Measurements from ENCODE around the gene FBXL5. TPM values are rescaled to one million over a fixed set of nuclear protein-coding genes. Genes with fewer than 3 reads are reported as not detected.

FBXL5 gene, protein sequence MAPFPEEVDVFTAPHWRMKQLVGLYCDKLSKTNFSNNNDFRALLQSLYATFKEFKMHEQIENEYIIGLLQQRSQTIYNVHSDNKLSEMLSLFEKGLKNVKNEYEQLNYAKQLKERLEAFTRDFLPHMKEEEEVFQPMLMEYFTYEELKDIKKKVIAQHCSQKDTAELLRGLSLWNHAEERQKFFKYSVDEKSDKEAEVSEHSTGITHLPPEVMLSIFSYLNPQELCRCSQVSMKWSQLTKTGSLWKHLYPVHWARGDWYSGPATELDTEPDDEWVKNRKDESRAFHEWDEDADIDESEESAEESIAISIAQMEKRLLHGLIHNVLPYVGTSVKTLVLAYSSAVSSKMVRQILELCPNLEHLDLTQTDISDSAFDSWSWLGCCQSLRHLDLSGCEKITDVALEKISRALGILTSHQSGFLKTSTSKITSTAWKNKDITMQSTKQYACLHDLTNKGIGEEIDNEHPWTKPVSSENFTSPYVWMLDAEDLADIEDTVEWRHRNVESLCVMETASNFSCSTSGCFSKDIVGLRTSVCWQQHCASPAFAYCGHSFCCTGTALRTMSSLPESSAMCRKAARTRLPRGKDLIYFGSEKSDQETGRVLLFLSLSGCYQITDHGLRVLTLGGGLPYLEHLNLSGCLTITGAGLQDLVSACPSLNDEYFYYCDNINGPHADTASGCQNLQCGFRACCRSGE
- polyA plus RNA-seq (2013, experiment 1 of 2; ENCODE audit: insufficient read length): 50.1 TPM
- 54.7 TPM for polyA plus RNA-seq (2013, experiment 2 of 2; ENCODE audit: insufficient read length)

- peak; percentile 92 for DNase-seq
Measured at GRCh38 chr4:15655223-15656037, at the start of gene FBXL5. Gene FBXL5 (minus strand): TSS chr4:15655357. CDS start chr4:15655287, 70 bp downstream.

GRCh38 chr4:15704129-15704528 is 49.0 kb upstream of the FBXL5 start:
- DNase-seq: no peak

- no peak for DNase-seq
Measured at GRCh38 chr4:15703439-15703838, 48.3 kb upstream of the FBXL5 start.

DNA sequence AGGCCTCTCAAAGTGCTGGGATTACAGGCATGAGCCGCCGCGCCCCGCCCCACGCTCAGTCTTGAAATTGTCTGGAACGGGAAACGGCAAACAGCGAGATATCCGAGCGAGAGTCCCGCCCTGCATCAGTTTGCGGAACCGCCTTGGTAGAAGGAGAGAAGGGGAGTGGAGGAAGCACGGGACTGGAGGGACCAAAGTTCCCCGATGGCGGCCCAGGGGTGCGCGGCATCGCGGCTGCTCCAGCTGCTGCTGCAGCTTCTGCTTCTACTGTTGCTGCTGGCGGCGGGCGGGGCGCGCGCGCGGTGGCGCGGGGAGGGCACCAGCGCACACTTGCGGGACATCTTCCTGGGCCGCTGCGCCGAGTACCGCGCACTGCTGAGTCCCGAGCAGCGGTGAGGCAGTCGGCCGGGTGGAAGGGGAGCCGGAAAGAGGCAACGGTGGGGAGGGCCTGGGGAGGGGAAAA is 47.8 kb upstream of the FBXL5 start, which contains the start of gene BST1:
Gene BST1 (plus strand): TSS at position 125 of the 463 bp plus-strand sequence. CDS start 80 bp downstream, at position 205.
- peak; percentile 67 for DNase-seq

DNA sequence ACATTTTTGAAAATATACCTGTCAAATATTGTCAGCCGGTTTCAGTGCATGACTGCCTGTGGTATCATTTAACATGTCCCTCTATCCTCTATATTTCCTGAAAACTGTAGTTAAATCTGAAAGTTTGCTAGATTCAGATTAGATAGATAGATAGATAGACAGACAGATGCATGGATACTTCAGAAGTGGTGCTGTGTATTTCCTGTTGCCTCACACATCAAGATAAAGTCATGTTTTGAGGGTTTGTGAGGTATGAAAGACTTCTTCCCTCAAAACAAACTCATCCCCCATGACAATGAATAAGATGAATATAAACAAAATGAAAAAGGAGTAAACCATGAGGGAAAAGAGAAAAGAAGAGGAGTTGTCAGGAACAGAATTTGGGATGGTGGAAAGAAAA is 41.7 kb upstream of the FBXL5 start:
- DNase-seq: no peak

- no peak for DNase-seq
Measured at GRCh38 chr4:15695729-15696128, 40.6 kb upstream of the FBXL5 start.

DNA sequence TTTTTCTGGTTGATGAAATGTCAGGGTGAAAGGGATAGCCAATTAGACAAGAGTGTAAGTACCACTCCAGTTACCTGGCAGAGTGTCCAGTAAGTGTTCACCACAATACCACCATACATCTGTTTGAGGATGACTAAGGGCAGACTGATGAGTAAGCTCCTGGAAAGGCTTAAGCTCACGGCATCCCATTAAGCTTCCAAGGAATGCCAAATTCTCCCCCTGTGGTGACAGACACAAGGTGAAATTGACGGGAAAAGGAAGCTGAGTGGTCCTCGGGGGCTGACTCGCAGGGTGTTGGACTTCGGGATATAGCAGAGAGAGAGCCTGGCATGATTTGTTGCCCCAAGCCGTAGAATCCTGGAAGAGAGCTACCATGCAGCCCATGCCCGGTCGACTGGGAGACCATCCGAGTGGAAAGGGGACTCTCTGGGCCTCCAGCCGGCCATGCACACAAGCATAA is 40.1 kb upstream of the FBXL5 start:
- DNase-seq: peak; percentile 96

- DNase-seq: no peak
Measured at GRCh38 chr4:15694431-15694830, 39.3 kb upstream of the FBXL5 start.

- DNase-seq: peak; percentile 58
Measured at GRCh38 chr4:15692602-15693001, 37.4 kb upstream of the FBXL5 start.

DNA sequence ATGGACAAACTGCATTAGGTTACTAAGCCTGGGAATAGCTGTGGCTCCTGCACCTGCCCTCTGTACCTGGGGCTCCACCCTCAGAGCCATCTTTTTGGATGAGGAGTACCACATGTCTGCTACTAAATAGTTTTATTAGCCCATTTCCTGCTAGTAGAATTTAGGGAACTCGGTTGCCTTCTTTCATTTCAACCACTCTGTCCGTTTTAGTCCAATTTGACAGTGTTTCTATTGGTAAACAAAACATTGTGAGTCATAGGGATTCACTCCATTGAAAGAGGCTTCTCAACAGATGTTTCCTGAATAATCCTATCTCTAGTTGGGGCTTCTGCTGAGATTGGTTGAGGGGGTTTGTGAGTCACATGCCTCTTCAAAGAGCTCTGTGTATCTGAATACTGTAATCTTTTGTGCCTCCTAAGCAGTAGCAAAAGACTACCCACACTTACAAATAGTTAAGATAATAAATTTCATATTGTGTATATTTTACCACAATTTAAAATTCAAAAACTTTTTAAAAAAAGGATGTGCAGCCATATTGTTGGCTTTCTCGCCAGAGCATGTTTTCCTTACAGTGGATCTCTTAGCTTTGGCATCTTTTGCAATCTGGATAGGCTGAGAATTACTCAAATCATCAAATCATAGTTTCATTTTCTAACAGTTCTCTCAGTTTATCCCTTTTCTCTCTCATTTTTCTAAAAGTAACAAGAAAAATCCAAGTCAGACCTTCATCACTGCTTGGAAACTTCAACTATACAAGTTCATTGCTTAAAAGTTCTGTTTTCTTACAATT is 36.4 kb upstream of the FBXL5 start:
- DNase-seq: peak; percentile 74

DNA sequence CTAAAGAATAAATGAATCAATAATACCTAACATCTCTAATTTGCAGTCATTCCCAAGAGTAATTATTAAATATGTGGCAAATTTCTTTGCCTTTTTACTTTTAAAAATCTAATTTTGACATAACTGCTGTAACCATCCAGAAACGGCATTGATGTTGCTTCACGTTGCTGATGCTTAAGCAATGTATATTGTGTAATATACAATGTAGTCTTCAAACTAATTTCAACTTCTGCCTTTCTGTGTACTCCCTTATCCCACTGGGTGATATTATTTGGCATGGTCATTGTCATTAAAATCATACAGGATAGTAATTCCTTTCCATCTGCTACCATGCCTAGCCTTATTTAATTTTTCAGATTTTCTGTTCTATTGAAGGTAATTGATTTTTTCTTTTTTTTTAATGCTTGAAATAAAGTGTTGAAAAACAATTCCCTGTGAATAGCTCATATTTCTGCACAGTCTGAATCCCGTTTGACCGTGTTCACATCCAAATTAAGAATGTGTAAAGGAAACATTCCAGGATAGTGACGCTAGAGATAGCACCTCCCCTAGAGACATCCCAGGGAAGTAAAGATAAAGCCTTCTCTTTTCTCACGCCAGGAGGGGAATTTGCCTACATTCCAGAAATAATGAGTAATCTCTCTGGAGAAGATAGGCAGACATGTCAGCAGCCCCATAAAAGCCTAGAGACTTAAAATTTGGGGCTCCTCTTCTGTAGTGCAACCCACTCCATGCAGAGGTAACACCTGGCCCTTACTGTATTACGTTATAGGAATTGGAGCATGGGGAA is 35.1 kb upstream of the FBXL5 start:
- DNase-seq: peak; percentile 98

- DNase-seq: no peak
Measured at GRCh38 chr4:15689540-15689939, 34.4 kb upstream of the FBXL5 start.

- peak; percentile 58 for DNase-seq
Measured at GRCh38 chr4:15688051-15688450, 32.9 kb upstream of the FBXL5 start.

GRCh38 chr4:15684498-15684897 is 29.3 kb upstream of the FBXL5 start:
- no peak for DNase-seq

GRCh38 chr4:15683143-15683495 is 28.0 kb upstream of the FBXL5 start:
- DNase-seq: peak; percentile 27

- DNase-seq: peak; percentile 26
Measured at GRCh38 chr4:15682242-15683142, 27.3 kb upstream of the FBXL5 start.

DNA sequence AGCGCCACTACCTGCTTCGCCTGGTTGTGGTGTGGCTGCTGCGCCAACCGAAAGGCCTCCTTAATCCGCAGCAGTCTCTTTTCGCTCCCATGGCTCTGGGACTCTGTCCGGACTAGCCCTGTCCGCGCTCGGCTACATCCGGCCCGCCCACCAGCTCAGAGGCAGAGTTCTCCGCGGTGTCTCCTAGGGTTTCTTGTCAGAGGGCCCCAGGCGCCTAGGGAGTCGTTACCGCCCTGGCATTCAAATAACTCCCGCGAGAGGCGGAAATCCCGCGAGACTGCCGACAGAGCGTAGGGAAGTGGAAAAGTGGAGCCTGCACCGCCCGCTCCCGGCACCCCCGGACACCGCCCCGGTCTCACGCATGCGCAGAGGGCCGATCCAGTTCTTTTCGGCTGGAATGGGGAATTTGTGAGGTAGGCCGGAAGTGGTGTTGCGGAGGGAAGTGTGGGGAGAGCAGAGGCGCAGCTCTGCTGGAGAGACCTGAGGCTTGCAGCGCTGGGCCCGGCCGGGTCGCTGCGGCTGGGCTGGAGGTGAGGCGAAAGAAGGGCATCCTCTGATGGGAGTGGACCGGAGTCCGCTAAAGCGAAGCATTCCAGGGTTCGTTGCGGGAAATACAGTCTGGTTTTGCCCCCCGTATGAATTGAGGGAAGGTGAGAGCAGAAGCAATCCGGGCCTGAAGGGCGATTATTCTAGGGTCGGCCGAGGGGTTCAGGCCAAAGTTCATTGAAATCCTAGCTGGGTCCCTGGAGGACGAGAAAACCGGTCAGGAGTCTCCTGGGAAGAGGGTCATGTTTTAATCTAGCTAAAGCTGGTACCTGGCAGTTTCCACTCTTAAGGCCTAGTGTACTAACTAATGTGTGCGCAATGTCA is 26.4 kb upstream of the FBXL5 start, which contains the start of gene FAM200B:
Gene FAM200B (plus strand): TSS at position 456 of the 870 bp plus-strand sequence. CDS start 5,151 bp downstream, outside the sequence.
- DNase-seq: peak; percentile 99

GRCh38 chr4:15681067-15681371 is 25.9 kb upstream of the FBXL5 start:
- no peak for DNase-seq

GRCh38 chr4:15677507-15677988 is 22.4 kb upstream of the FBXL5 start:
- no peak for DNase-seq

Data from fibroblast of skin of scalp (primary cell).